NOMO-1 treated with DMSO at 0.1 percent for 48 hours (cell line): ENCODE measurements around the gene SCGB1D2.
"Not testable (repeated sequence)": the region's sequence is repeated elsewhere in the genome, so short reads cannot be mapped to it uniquely, and the experiment has no call there.

Experiments used
- DNase-seq: peaks from one replicate; lab custom pipeline; 2025; ENCODE audit not compliant: unreplicated experiment; lab: John Stamatoyannopoulos, UW

Gene SCGB1D2, protein sequence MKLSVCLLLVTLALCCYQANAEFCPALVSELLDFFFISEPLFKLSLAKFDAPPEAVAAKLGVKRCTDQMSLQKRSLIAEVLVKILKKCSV

DNA sequence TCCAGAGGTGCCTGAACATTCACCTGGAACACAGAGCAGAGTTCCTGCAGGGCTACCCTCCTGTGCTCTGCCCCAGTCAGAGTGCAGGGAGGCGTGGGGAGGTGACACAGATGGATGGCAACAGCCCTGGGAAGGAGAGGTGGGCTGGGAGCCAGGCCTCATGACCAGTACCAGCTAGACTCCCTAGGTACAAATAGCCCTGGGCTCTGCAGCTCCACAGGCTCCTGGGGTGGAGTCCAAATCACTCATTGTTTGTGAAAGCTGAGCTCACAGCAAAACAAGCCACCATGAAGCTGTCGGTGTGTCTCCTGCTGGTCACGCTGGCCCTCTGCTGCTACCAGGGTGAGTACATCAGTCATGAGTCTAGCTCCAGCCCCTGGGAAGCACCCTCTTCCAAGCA is at the start of gene SCGB1D2:
Gene SCGB1D2, plus strand, starts transcription at position 219 of the 400 bp plus-strand sequence. Its CDS starts 69 bp downstream, at position 288.
- no peak for DNase-seq

DNA sequence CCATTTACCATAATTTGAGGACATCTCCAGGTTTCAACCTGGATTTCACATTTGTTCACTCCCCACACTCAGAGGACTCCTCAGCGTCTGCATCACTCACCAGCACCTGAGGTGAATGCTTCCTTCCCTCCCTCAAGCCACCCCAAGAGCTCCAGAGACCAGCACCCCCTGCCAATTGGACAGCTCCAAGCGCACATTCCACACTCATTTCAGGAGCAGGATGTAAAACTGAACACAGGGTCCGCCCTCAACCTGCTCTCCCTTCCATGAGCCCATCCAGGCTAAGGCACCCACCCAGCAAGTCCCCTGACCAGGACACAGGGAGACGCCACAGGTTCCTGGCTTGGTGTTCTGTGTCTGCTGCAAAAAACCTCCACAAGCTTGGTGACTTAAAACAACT is 48.1 kb upstream of the SCGB1D2 start:
- DNase-seq = no peak

DNA sequence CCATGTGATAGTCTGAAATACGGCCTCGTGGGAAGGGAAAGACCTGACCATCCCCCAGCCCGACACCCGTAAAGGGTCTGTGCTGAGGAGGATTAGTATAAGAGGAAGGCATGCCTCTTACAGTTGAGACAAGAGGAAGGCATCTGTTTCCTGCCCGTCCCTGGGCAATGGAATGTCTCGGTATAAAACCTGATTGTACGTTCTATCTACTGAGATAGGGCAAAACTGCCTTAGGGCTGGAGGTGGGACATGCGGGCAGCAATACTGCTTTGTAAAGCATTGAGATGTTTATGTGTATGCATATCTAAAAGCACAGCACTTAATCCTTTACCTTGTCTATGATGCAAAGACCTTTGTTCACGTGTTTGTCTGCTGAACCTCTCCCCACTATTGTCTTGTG is 47.0 kb upstream of the SCGB1D2 start:
- not testable (repeated sequence) for DNase-seq

GRCh38 chr11:62195945-62196344 is 46.1 kb upstream of the SCGB1D2 start:
- no peak for DNase-seq

DNA sequence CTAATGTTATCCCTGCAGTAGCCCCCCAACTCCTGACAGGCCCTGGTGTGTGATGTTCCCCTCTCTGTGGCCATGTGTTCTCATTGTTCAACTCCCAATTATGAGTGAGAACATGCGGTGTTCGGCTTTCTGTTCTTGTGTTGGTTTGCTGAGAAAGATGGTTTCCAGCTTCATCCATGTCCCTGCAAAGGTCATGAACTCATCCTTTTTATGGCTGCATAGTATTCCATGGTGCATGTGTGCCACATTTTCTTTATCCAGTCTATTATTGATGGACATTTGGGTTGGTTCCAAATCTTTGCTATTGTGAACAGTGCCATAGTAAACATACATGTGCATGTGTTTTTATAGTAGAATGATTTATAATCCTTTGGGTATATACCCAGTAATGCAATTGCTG is 44.6 kb upstream of the SCGB1D2 start:
- DNase-seq = not testable (repeated sequence)

GRCh38 chr11:62201376-62201775 is 40.7 kb upstream of the SCGB1D2 start:
- no peak for DNase-seq

DNA sequence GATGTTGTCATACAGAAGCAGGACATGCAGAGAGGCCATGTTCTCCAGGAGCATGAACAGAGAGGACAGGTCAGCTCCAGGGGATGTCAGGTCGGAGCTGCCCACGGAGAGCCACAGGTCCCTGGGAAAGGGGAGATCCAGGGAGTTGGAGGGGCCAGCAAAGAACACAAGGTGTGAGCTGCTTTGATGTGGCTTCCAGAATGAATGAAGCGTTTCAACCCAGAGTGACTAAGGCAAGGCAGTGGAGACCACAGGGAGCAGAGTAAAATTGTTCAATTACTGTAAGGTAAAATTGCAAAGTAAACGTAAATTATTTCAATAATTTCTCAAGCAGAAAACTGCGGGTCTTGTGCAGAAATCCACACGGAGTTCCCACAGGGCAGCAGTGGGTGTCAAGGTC is 39.1 kb upstream of the SCGB1D2 start:
- DNase-seq = no peak

GRCh38 chr11:62204430-62204829 is 37.6 kb upstream of the SCGB1D2 start:
- DNase-seq = no peak

GRCh38 chr11:62205441-62205840 is 36.6 kb upstream of the SCGB1D2 start:
- DNase-seq = no peak

DNA sequence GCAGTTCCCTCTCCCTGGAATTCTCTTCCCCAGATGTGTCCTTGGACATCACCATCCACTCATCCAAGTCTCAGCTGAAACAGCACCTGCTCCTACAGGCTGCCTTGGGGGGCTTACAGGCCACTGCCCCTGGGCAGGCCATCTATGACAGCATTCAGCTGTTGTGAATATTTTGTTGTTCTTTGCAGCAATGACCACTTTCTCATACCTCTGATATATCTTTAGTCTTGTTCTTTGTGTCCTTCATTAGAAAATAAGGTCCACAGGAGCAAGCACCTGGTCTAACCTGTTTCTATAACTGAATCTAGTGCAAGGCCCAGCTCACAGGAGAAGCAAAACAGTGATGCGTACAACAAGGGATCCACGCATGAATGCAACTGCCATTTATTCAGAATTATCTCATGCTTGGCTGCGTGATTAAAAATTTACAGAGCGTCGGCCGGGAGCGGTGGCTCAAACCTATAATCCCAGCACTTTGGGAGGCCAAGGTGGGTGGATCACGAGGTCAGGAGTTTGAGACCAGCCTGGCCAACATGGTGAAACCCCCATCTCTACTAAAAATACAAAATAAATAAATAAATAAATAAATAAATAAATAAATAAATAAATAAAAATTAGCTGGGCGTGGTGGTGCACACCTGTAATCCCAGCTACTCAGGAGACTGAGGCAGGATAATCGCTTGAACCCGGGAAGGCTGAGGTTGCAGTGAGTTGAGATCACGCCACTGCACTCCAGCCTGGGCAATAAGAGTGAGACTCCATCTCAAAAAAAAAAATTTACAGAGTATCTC is 35.6 kb upstream of the SCGB1D2 start:
- not testable (repeated sequence) for DNase-seq

GRCh38 chr11:62208785-62209144 is 33.3 kb upstream of the SCGB1D2 start:
- no peak for DNase-seq

GRCh38 chr11:62217191-62217748 is 24.8 kb upstream of the SCGB1D2 start:
- peak; percentile 8 for DNase-seq

DNA sequence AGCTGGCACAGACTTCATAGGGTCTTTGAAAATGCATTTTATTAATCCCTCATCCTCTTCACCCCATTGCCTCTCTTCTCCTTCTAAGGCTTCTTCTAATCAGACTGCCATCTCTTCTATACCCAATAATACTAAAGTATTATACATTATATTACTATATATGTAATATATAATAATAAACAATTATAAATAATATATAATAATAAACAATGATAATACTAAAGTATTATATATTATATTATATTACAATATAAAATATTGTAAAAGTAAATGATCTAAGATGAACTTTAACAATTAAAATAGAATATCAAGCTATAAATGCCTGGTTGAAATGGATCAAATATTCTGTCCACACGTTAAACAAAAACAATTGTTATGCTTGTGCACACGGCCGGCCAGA is 20.5 kb upstream of the SCGB1D2 start:
- no peak for DNase-seq

DNA sequence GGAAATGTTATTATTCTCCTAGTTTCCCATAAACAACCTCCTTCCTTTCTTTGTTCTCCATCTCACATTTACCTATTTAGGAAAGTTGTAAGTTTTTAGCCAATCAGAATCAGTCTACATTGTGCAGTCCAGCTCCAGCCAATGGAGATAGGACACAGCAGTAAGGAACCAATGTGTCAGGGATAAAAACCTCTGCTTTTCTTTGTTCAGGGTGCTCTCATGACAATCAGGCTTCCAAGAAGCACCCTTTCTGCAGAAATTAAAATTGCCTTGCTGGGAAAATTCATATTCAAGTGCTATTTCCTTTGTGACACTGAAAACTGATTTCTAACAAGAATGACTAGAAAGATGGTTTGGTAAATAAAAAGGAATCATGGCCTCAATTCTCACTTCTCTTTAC is 18.9 kb upstream of the SCGB1D2 start:
- no peak for DNase-seq

DNA sequence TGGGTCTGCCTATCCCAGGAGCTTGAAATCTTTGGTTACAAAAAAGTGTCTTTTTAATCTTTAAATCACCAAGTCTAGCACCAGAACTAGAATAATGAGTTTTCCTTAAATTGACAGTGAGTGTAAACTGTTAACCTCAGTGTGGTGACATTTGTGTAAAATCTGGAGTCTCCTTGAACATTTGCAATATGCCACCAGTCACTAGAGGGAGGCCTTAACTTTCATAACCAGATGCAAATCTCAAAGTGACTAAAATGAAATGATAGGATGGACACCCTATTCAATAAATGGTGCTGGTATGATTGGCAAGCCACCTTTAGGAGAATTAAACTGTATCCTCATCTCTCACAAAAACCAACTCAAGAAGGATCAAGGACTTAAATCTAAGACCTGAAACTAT is 8.3 kb upstream of the SCGB1D2 start:
- peak; percentile 7 for DNase-seq

- no peak for DNase-seq
These were observed 5.9 kb upstream of the SCGB1D2 start for GRCh38 chr11:62236187-62236586.

- DNase-seq = no peak
These were observed 4.5 kb upstream of the SCGB1D2 start for GRCh38 chr11:62237499-62237898.

DNA sequence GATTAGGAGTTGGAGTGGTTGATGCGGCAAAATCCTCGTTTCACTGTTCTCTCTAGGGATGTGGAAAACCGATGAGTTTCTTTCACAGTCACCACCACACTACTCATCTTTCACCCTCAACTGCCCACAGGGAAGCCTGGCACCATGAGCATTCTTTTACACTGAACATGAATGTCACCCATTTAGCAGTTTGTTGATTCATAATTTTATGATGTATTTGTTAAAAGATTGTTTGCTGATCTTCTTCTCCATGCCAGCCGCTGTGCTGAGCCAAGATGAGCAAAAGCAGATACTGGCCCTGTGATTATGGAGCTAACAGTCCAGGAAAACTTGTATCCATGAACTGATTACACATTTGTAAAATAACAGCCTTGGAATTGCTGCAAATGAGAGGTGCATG is 3.9 kb upstream of the SCGB1D2 start:
- no peak for DNase-seq

DNA sequence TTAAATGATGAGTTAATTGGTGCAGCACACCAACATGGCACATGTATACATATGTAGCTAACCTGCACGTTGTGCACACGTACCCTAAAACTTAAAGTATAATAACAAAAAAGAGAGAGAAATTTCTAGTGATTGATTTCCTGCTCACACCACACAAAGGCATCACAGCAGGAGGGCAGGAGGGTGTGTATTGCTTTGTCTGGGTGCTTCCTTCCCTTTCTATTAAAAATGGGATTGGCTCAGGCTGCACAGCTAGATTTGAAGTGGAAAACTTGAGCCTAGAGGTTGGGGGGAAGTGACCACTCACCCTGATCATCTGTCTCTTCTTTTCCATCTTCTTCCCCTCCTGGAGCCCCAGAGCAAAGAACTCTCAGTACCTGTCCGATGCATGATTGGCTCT is 944 bp upstream of the SCGB1D2 start:
- DNase-seq = no peak

DNA sequence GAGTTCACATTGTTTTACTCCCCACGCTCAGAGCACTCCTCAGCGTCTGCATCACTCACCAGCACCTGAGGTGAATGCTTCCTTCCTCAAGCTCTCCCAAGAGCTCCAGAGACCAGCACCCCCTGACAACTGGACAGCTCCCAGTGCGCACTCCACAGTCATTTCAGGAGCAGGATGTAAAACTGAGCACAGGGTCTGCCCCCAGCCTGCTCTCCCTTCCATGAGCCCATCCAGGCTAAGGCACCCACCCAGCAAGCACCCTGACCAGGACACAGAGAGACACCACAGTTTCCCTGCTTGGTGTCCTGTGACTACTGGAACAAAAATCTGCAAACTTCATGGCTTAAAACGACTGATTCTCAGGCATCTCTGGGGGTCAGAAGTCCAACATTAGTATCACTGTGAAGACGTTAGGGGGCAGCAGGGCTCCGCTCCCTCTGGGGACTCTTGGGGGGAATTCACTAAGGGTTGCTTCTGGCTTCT is 3.3 kb downstream of the SCGB1D2 start:
- DNase-seq = peak; percentile 7

- no peak for DNase-seq
These were observed 9.7 kb downstream of the SCGB1D2 start for GRCh38 chr11:62251698-62252097.

DNA sequence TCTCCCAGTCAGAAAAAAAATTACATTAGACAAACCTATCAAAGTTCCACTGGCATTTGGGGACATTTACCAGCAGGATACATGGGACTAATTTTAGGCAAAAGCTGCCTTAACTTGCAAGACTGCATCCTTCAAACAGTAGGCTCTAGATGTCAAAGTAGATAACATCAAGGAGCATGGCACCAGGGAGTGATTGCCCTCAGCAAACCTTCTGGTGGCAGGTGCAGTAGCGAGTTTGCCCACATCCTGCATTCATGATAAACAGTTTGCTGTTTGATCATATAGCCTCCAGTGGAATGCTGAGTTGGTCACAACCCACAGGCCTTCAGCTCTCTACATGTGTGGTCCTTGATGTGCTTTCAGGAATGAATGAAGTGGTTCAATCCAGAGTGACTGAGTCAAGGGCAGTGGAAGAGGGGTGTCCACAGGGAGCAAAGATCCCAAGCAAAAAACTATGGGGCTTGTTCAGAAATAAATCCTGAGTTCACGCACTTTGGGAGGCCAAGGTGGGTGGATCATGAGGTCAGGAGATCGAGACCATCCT is 12.0 kb downstream of the SCGB1D2 start:
- DNase-seq = no peak
